Spleen (tissue), 7 donors: ENCODE measurements around the gene MPIG6B.
A peak's percentile ranks its signal among the peaks of the same experiment; 100 is the strongest.

Experiments
- CTCF ChIP-seq, 11 experiments: fragments of 200-600 bp in 7 of 11; fragments of 450-650 bp in 4 of 11; sonication (generic) in 4 of 11; IDR thresholded peaks in 8 of 11; conservative IDR thresholded peaks in 3 of 11; 1 replicate in 7 of 11; 2 replicates in 4 of 11; pipeline versions ENCODE4 v1.4.0 to v1.8.0; 2016 to 2021; ENCODE audit warnings: antibody characterized with exemption in 11 of 11, inconsistent platforms in 4 of 11, mild to moderate bottlenecking in 1 of 11
- POLR2AphosphoS5 ChIP-seq, 3 donors: sonication (generic); formaldehyde crosslinking; IDR thresholded peaks; one replicate each; pipeline ENCODE4 v1.5.1; 2017; ENCODE audit warnings: antibody characterized with exemption in 3 of 3
- donor health status: DM: no; HTN: no; CAD: no; lungs with moderate emphysema.
- donor health status: DM: no; HTN: no; CAD: no.
- donor health status: DM: no; HTN: no; CAD: no.

- TF ChIP-seq CTCF (IDR thresholded peaks at IDR 0.05 in 8 of 11, conservative IDR thresholded peaks at IDR 0.05 in 3 of 11) (peak in 5 of 11 experiments; percentile 9 to 35 (median 23)), POLR2AphosphoS5 (IDR thresholded peaks at IDR 0.05) (peak in 2 of 3 donors; percentile 18 to 92)
Measured at GRCh38 chr6:31737991-31738979, 15.1 kb downstream of the MPIG6B start.
